SU-DHL-6 (cell line): Measurements from ENCODE around the gene POU2AF2.

Source experiments
- EZH2phosphoT487 ChIP-seq: fragments of 200-600 bp; sonication (generic), shearing (Covaris generic); conservative IDR thresholded peaks from 2 replicates; pipeline ENCODE4 v1.6.1; 2018; ENCODE audit warnings: mild to moderate bottlenecking, antibody characterized with exemption, low read length, moderate library complexity, mixed read lengths
- TF ChIP-seq, protein P1 (sequence below): fragments of 200-600 bp; sonication (generic); IDR thresholded peaks from one replicate; pipeline ENCODE4 v1.5.1; 2017; ENCODE audit warnings: antibody characterized with exemption, mild to moderate bottlenecking, low read length, moderate library complexity; ENCODE audit not compliant: insufficient read depth, poor library complexity, severe bottlenecking

DNA sequence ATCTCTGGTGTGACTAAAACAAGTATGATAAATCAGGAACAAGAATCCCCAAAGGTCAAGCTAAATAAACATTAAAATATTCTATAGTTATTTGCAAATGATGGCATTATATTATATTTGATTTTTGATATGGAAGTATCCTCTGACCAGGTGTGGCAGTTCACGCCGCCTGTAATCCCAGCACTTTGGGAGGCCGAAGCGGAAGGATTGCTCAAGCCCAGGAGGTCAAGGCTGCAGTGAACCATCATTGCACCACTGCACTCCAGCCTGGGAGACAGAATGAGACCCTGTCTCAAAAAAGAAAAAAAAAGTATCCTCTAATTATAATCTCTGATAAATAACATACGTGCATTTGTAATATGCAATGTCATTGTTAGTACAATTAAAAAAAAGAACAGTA, 46.2 kb downstream of the POU2AF2 start:
- TF ChIP-seq, protein P1, sequence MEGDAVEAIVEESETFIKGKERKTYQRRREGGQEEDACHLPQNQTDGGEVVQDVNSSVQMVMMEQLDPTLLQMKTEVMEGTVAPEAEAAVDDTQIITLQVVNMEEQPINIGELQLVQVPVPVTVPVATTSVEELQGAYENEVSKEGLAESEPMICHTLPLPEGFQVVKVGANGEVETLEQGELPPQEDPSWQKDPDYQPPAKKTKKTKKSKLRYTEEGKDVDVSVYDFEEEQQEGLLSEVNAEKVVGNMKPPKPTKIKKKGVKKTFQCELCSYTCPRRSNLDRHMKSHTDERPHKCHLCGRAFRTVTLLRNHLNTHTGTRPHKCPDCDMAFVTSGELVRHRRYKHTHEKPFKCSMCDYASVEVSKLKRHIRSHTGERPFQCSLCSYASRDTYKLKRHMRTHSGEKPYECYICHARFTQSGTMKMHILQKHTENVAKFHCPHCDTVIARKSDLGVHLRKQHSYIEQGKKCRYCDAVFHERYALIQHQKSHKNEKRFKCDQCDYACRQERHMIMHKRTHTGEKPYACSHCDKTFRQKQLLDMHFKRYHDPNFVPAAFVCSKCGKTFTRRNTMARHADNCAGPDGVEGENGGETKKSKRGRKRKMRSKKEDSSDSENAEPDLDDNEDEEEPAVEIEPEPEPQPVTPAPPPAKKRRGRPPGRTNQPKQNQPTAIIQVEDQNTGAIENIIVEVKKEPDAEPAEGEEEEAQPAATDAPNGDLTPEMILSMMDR = no peak
- TF ChIP-seq EZH2phosphoT487 = no peak
